ENCODE results near the gene EXOSC3.

DNA sequence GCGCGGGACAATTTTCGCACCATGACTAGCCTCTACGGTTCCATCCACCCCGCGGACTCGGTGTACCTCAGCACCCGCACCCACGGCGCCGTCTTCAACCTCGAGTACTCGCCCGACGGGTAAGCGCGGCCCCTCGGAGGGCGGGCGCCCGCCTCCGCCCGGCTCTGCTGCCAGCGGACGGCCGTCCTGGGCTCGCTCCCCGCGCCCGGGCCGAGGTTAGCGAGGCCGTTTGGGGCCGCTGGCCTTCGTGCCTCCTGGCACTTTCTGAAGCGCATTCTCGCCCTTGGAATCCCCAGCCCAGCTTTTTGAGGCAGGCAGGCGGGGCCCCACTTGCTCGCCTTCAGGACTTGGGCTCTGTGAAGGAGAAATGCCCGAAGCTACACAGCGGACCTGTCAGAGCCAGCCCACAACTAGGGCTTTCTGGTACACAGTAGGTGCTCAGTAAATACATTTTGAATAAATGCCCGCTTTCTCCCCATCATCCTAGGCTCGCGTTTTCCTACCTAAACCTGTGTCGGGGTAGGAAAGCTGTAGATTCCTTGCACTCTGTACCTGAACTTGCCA, 16.5 kb upstream of the EXOSC3 start:
- TF ChIP-seq, protein P1, sequence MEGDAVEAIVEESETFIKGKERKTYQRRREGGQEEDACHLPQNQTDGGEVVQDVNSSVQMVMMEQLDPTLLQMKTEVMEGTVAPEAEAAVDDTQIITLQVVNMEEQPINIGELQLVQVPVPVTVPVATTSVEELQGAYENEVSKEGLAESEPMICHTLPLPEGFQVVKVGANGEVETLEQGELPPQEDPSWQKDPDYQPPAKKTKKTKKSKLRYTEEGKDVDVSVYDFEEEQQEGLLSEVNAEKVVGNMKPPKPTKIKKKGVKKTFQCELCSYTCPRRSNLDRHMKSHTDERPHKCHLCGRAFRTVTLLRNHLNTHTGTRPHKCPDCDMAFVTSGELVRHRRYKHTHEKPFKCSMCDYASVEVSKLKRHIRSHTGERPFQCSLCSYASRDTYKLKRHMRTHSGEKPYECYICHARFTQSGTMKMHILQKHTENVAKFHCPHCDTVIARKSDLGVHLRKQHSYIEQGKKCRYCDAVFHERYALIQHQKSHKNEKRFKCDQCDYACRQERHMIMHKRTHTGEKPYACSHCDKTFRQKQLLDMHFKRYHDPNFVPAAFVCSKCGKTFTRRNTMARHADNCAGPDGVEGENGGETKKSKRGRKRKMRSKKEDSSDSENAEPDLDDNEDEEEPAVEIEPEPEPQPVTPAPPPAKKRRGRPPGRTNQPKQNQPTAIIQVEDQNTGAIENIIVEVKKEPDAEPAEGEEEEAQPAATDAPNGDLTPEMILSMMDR (IDR thresholded peaks at IDR 0.05; ENCODE audit: extremely low read depth in 1 of 2, insufficient read depth in 1 of 2, low read depth in 1 of 2, low read length in 2 of 2) = no peak
- no peak for TF ChIP-seq EZH2 (IDR thresholded peaks at IDR 0.05; ENCODE audit: borderline replicate concordance, low read depth, low read length, severe bottlenecking)
- TF ChIP-seq POLR2A (IDR thresholded peaks at IDR 0.05; ENCODE audit: low read depth, low read length) = no peak
- no peak for TF ChIP-seq MYC (IDR thresholded peaks at IDR 0.05; ENCODE audit: low read depth, low read length)
- TF ChIP-seq FOS (IDR thresholded peaks at IDR 0.05; ENCODE audit: borderline replicate concordance, insufficient read depth, low read length) = no peak
